GM12873 (cell line): ENCODE data around the gene RBP2.

ENCODE experiments used
- TF ChIP-seq, protein P1 (sequence below): IDR thresholded peaks from 2 replicates; pipeline ENCODE4 v1.5.1; 2012; ENCODE audit warnings: low read depth, mild to moderate bottlenecking, moderate library complexity, low read length, control low read depth; ENCODE audit not compliant: insufficient read depth; ENCODE audit errors: missing control alignments

The RBP2 gene

DNA sequence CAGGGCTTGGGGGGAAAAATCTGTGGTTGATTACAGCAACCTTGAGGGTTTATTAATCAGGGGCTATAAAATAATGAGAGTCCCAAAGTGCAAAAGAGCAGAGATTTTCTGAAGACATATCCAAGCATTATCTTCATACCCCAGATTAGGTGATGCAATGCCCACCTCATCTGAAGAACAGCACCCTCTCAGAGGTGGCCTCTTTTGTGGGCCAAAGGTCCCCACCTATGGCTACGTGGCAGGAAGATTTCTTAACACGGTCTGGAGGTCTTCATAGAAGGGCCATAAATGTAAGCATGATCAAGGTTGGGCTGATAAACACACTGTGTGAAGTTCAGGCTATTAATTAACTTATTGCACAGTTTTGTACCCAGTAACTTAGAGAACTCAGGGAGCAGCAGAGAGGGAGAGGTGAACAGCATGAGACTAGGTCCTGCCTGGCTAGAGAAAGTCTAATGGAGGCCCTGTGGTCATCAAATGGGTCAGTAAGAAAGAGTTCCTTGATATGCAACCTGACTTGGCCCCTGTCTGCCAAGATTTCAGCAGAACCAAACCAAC, 29.6 kb upstream of the RBP2 start:
- TF ChIP-seq, protein P1, sequence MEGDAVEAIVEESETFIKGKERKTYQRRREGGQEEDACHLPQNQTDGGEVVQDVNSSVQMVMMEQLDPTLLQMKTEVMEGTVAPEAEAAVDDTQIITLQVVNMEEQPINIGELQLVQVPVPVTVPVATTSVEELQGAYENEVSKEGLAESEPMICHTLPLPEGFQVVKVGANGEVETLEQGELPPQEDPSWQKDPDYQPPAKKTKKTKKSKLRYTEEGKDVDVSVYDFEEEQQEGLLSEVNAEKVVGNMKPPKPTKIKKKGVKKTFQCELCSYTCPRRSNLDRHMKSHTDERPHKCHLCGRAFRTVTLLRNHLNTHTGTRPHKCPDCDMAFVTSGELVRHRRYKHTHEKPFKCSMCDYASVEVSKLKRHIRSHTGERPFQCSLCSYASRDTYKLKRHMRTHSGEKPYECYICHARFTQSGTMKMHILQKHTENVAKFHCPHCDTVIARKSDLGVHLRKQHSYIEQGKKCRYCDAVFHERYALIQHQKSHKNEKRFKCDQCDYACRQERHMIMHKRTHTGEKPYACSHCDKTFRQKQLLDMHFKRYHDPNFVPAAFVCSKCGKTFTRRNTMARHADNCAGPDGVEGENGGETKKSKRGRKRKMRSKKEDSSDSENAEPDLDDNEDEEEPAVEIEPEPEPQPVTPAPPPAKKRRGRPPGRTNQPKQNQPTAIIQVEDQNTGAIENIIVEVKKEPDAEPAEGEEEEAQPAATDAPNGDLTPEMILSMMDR, result no peak

DNA sequence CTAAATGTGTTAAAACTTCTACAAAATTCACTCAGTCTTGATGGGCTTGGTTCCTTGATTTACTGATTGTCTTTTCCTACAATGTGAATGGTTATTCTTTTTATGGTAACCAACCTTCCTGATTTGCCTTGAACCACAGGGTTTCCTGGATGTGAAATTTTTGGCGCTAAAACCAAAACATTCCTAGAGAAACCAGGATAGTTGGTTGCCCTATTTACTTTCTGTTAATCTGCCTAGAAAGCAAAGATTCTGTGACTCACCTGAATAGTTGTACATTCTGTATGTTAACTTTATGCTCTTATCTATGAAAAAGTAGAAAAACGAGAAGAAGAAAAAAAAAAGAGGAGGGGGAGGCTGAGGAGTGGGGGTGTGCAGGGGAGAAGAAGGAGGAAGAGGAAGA, 23.2 kb upstream of the RBP2 start:
- TF ChIP-seq, protein P1, result no peak

DNA sequence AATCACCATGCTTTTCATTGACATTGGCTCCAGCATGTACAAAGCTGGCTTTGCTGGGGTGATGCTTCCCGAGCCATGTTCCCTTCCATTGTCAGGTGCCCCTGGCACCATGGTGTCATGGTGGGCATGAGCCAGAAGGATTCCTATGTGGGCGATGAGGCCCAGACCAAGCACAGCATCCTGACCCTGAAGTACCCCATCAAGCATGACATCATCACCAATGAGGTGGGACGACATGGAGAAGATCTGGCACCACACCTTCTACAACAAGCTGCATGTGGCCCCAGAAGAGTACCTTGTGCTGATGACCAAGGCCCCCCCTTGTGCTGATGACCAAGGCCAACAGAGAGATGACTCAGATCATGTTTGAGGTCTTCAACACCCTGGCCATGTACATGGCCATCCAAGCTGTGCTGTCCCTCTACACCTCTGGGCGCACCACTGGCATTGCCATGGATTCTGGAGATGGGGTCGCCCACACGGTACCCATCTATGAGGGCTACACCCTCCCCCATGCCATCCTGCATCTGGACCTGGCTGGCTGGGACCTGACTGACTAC, 17.6 kb upstream of the RBP2 start:
- TF ChIP-seq, protein P1, result no peak

DNA sequence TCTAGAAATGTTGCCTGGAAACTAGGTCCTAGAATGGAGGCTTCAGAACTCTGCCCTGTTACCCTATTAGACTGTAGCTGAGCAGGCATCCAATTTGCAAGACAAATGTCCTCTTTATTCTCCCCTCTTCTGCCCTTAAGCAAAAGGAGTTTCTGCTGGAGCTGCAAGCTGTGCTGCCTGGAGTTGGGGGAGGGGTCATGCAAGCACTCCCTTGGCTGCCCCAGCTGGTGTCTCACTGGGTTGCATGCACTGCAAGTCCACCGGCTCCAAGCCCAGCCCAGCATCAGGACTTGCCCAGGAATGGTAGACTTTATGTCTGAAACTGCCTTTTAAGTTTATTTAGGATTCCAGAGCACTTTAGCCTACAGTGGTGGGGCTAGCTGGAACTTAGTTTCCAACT, 15.7 kb upstream of the RBP2 start:
- TF ChIP-seq, protein P1, result no peak

DNA sequence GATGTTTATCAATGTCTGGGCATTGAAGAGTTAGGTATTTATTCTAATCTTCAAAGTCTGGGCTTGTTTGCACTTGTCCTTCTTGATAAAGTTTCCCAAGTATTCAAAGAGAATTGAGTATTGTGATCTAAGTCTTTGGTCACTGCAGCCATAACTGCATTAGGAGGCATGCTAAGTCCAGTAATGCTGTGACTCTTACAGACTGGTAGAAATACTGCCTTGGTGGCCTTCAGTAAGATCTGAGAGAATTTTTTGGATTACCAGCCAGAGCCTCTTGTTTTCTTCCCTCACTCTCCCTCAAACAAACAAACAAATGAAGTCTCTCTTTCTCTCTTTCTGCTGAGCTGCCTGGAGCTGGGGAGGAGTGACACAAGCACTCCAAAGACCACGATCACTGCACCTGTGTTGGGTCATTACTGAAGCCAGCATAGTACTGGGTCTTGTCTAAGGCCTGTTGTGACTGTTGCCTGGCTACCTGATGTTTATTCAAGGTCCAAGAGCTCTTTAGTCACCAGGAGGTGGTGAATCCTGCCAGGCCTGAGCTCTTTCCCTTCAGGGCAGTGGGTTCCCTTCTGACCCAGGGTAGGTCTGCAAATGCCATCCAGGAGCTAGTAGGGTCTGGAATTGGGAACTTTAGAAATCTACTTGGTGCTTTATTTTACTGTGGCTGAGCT, 14.8 kb upstream of the RBP2 start:
- TF ChIP-seq, protein P1, result no peak

DNA sequence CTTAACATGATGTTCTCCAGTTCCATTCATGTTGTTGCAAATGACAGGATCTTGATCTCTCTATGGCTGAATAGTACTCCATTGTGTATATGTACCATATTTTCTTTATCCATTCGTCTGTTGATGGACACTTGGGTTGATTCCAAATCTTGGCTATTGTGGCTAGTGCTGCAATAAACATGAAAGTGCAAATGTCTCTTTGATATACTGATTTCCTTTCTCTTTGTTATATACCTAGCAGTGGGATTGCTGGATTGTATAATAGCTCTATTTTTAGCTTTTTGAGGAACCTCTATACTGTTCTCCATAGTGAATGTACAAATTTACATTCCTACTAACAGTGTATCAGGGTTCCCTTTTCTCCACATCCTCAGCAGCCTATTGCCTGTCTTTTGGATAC, 5.9 kb upstream of the RBP2 start:
- TF ChIP-seq, protein P1, result no peak

DNA sequence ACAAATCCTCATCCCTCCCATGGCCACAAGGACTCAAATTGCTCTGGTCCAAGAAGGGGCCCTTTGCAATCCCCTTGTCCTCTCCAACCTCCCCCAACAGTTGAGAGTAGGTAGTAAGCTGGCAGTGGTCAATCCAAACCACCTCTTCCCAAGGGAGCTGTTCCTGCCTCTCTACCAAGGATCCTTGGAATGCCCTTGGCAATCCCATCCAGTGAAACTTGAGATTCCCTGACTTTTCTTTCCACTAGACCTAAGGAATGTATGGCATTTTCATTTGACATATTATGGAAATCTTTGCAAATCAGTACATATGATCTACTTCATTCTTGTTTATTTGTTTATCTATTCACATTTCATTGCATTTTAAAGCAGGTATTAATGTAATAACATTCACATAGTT, 4.8 kb upstream of the RBP2 start:
- TF ChIP-seq, protein P1, result no peak
